Stimulated activated CD4-positive, alpha-beta T cell treated with anti-CD3 and anti-CD28 coated beads, TNF-alpha, amount 100 ng/mL, for 4 hours (primary cell): ENCODE results near the gene TGIF1.

ENCODE experiments used
- DNase-seq, 3 experiments: peaks; one replicate each; pipeline ENCODE4 v3.0.0-alpha.2; 2020; ENCODE audit warnings: low read depth in 3 of 3

The TGIF1 gene

DNA sequence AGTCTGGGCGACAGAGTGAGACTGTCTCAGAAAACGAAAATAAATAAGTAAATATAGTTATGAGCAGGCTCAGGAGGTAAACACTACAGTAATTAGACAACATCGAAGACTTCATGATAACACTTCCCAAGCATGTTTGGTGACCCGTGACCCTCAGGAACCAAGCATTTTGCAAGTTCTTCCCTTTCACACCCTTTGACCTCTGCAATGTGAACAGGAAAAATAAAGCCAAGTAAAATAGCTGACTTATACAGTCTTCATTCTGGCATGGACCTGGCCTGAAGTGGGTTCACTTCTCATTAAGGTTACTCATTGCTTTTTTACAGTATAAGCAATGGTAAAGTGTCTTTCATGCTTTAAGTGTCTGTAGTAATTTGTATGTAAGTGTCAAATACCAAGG is 15.3 kb upstream of the TGIF1 start:
- no peak for DNase-seq

DNA sequence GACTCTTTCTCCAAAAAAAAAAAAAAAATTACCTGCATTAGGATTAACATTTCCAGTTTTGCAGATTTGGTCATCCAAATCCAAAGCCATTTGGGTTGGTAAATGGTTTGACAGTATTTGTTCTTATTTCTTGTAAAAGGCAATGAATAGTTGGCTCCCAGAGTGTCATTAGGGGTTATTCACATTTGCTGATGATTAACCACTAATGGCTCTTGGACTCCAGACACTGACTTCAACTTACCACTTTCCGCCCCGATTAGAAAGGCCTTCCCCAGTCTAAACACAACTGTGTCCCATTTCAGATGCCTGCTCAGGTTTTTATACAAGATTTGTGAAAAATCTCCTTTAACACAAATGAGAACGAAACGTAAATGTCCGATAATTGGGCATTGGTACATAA is 9.6 kb upstream of the TGIF1 start:
- DNase-seq, result no peak

DNA sequence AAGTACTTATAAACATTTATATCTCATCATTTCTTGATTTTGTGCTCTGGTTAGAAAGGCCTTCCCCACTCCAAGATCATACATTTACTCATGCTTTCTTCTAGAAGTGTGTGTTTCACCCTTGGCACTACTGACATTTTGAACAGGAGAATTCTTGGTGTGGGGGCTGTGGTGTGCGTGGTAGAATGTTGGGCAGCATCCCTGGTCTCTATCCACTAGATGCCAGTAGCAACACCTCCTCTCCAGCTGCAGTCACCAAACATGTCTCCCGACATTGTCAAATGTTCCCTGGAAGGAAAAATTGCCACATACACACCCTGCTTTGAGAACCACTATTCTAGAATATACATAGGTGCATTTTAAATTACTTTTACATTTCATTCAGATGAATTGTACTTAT is 8.7 kb upstream of the TGIF1 start:
- no peak for DNase-seq

- no peak for DNase-seq
Measured at GRCh38 chr18:3442919-3443318, 7.1 kb upstream of the TGIF1 start.

GRCh38 chr18:3444296-3444695 is 5.7 kb upstream of the TGIF1 start:
- DNase-seq, result no peak

- no peak for DNase-seq
Measured at GRCh38 chr18:3444954-3445353, 5.0 kb upstream of the TGIF1 start.

- DNase-seq, result no peak
Measured at GRCh38 chr18:3447068-3447894, 2.7 kb upstream of the TGIF1 start.

GRCh38 chr18:3447895-3448837 is 1.8 kb upstream of the TGIF1 start:
- DNase-seq, result peak; percentile 41 to 53 (median 53)

DNA sequence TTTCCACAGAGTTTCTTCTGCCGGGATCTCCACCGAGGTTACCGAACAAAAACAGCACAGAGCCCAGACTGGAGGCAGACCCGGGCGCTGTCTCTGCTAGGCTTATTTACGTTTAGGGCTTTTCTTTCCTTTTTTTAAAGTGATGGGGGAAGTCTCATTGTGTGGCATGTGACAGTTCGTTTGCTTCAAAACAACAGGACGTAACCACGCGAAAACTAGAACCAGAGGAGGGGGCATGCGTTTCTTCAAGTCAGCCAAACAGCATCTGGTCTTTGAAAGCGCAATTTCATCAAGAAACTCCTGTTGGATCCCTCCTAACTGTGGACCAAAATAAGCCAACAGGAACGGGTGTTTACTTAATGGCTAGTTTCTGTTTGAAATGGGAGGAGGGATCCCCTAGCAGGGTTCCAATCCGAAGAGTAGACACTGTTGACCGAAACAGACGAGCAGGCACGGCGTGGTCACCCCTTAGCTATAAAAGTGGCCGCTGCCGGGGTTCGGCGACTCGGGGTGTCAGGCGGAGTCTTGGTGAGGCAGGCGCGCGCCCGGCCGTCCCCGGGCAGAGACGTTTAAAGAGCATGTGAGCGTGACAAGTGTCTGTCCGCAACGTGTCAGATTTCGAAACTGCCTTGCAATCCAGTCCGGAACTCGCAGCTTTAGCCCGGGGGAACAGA is 997 bp upstream of the TGIF1 start:
- peak; percentile 15 to 47 (median 32) for DNase-seq

DNA sequence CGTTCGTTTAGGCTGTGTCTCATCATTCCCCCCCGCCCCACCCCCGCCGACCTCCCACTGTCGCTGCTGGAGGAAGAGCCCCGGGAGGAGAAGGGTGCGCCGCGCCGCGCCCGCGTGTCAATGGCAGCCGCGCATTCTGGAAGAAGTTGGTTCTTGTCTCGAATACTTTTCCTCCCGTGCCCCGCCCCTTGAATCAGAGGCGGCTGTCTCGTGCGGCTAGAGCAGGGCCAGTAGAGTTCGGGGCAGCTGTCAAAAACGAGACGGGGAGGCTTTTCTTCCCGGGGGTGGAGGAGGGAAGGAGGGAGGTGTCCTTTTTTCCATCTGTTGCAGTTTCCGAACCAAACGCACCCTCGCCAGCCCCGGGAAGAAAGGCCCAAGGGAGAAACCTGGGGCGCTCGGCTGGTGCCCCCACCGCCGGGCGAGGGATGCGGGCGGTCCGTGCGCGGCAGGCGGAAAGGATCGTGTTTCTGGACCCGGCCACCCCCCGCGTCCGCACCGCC is 410 bp upstream of the TGIF1 start:
- DNase-seq, result peak; percentile 55 to 73 (median 69)

DNA sequence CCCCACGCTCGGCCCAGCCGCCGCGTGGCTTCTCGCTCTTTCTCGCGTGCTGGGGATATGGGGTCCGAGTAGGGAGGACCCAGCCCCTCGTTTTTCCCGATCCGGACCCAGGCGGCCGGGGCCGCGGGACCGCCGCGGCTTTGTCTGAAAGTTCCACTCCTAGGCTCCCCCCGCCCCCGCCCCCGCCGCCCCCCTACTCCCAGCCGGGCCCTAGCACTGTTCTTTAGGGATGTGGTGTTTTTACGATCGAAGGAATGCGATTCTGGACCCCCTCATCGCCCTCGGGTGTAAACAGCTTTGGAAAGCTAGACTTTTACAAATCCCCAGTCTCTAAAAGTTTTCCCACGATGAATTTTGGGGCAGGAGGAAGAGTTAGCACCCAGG is 819 bp downstream of the TGIF1 start:
- DNase-seq, result no peak

DNA sequence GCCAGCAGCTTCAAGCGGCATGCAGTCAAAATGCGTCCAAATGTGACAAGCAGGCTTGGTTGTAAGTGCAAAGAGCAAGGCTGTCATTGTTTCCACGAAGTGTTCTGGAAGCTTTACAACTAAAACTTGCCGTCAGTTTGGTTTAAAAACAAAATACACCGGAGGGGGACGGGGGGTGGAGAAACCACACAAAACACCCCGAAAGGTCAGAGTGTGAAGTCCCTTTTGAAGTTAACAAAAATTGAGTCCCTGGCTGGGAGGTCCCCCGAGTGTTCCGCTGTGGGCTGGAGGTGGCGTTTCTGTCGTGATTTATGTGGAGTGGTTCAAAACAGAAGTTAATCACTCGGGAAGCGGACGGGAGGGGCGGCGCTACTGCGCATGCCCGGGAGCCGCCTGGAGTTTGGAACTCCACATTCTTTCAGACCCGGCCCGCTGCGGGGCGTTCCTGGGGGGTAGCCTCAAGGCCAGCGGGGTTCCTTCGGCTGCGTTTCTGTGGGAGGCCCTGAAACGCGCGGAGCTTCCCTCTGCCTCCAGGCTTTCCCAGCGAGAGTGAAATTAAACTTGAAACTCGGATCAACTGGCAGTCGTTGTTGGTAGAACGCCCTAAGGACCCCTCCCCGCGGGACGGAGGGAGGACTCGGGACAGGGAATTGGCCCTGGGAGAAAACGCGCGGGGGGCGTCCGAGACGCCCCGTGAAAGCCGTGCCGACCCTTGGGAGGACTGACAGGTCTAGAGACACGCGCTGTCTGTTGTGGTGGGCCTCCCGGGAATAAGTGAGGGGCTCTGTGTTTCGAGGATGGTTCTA is 1.4 kb downstream of the TGIF1 start:
- peak; percentile 68 to 82 (median 80) for DNase-seq

DNA sequence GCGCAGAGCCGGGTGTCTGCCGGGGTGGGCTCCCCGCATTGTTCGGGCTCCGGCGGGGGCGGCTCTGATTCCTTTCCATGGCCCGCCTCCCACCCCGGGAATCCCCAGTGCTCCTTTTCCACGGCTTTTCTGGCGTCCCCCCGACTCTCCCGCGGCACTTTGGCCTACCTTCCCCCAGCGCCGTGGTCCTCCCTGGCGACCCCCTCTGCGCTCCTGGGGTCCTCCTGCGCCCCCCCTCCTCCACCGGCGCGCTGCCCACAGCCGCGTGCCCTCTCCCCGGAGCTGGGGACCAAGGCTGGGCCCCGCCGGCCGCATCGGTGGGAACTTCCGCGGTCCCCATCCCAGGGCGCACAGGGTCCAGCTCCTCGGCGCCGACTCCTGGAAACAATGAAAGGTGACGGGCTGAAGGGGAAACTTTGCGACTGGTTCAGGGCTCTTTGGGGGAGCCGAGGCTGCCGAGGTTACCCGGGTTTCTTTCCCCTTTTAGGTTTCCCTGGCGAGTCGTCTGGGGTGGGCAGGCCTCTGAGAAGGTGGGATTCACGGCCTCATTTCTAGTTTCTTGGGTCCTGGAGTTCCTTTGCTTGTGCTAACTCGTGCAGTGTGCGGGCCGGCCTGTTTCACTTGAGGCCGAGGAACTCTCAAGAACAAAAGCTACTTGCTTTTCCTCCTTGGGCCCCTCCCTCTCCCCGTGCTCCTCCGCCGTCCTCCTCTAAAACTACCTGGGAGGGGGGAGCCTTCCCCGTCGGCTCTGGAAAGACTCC is 2.2 kb downstream of the TGIF1 start:
- peak in 1 of 3 experiments; percentile 12 for DNase-seq

- no peak for DNase-seq
Measured at GRCh38 chr18:3452750-3453539, 3.0 kb downstream of the TGIF1 start.

DNA sequence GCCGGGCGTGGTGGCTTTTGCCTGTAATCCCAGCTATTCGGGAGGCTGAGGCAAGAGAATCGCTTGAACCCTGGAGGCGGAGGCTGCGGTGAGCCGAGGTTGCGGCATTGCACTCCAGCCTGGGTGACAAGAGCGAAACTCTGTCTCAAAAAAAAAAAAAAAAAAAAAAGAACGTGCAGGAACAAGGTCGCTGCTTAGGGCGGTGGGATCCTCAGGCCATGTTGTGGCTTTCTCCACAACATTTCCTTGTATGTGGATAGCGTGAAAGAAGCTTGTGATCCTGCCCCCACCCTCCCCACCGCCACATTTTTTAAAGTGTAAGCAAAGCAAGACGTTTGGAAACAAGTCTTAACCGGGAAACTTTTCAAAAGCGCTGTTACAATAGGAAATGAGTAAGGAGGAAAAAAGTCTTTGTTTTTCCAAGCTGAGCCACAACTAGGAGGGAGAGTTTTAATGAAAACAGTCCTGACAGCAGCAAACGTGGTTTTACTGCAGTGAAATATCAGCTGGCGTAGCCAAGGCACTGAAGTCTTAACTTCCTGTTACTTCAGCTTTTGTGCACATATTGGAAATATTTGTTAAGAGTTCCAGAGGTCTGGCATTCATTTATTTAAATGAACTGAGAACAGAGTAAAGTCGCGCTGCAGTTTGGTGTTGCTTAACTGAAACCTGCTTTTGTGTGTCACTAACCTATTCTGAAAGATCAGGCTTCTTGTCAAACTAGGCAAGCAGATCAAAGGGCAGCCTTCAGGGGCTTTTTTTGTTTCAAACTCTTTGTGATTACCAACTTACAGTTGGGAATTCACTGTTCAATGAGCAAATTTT is 3.8 kb downstream of the TGIF1 start:
- DNase-seq, result no peak

DNA sequence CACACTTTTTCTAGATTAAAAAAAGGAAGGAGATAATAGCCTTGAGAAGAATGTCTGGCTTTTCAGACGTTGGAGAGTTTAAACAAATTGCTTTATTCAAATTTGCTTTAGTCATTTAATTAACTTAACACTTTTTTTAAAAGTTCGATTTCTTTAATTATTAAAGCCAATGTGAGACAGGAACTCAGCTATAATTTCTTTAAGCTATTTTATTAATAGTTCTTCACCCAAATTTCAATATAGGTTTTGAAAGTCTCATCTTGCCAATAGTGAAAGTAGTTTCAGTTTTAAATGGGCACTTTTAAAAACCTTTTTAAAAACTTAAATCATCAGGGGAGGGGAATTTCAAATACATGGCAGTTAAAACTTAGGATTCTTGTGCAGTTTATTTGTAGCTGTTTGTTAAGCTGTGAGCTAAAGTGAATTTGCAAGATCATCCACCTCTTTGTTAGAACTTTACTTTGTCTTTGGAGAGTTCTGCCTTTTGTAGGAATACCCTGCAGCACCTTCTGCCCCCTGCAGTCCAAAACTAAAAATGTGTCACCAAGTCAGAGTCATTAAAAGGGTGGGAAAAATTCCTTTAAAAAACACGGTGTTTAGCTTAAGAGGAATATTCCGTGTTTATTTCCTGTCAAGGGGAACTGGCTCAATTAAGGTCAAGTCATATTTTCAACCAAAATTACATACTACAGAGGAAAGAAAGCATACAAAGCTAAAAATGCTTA is 4.6 kb downstream of the TGIF1 start:
- no peak for DNase-seq

DNA sequence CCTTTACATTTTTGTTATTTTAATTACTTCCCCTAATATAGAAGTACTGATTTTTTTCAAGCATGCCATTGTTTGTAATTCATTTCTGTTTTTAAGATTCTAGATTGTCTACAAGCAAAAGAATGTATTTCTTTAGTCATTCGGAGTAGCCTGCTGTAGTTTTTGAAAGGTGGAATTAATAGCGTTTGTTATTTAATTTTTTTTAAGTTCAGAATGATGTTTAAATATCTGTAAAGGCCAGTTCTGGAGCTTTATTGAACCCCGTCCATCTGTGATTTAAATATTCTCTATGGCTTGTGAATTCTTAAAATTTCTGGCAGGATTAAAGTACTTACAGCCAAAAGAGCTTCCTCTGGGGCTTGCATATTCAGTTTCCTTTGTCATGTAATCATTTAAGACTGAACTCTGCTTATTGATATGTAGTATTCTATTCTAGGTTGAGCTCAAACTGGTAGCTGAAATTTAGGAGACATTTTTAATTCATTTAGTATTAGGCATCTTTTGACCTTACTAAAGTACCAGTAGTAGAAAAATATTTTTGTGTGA is 5.2 kb downstream of the TGIF1 start:
- DNase-seq, result no peak
